OCI-M1 (cell line): ENCODE data around the gene GHDC.
"Not testable (repeated sequence)": the region's sequence is repeated elsewhere in the genome, so short reads cannot be mapped to it uniquely, and the experiment has no call there.

ENCODE experiments used
- DNase-seq: peaks from one replicate; lab custom pipeline; 2025; lab: John Stamatoyannopoulos, UW

The GHDC gene

DNA sequence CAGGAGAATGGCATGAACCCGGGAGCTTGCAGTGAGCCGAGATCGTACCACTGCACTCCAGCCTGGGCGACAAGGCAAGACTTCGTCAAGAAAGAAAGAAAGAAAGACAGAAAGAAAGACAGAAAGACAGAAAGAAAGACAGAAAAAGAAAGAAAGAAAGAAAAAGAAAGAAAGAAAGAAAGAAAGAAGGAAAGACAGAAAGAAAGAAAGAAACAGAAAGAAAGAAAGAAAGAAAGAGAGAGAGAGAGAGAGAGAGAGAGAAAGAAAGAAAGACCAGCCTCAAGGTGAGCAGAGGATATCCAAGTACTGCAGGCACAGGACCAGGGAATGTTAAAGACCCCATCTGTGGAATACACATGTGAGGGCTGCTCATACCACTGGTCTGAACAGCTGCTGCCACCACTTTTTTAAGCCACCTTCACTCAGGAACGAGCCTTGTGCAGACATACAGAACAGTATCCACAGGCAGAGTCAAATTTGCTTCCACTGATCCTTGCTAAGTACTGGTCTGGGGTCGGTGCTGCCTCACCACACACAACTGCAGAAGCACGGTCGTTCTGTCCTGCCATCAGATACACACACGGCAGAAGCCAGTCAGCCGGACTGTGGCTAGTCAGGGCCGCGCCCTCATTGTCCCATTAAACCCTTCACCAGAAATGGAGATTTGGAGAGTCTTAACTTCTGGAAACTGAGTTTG is 47.2 kb downstream of the GHDC start:
- no peak for DNase-seq

DNA sequence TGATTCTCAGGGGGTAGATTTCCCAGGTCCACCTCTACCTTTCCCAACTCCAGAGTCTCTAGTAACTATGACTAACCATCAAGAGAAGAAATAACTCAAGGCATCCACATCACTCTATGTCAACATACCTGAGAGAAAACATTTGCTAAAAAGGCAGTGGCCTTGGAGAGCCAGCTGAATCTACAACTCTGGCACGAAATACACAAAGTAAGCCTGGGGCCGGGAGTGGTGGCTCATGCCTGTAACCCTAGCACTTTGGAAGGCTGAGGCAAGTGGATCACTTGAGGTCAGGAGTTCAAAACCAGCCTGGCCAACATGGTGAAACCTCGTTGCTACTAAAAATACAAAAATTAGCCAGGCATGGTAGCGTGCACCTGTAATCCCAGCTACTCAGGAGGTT is 51.2 kb downstream of the GHDC start:
- DNase-seq: not testable (repeated sequence)

DNA sequence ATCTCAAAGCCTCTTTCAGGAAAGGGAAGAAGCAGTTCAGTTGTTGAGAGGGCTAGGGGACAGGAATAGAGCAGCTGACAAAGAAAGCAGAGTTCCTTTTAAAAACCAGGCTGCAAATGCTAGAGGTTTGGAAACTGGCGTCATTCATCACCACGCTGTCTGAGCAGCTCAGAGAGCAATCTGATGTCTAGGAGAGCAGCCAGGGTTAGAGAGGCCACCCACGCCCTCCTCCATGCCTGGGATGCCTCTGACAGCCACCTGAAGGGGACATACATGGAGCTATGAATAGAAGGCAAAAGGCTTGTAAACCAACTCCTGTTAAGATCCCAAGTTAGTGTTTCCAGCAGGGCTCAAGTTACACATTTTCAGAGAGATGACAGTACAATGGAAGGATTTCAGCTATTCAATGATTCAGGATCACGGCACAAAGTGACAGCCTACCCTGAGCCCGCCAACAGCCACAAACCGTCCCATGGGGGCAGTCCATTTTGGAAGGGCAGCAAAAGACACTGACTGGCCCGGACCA is 51.9 kb downstream of the GHDC start:
- no peak for DNase-seq

DNA sequence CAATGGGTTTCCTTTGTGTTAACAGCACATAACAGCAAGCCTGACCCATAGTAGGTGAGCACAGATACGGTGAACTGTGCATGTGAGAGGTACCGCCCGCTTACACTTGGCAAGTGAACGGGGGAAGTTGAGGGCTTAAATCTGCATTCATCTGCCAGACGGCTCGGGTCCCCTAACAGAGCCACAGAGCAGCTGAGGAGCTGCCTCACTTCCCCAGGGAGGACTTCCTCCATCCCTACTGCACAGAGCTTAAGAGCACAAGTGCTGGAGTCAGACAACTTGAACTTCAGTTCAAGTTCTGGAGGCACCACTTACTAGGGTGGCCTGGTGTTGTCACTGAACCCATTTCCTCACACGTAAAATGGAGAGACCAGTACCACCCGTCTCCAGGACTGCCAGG is 52.9 kb downstream of the GHDC start:
- DNase-seq: no peak

DNA sequence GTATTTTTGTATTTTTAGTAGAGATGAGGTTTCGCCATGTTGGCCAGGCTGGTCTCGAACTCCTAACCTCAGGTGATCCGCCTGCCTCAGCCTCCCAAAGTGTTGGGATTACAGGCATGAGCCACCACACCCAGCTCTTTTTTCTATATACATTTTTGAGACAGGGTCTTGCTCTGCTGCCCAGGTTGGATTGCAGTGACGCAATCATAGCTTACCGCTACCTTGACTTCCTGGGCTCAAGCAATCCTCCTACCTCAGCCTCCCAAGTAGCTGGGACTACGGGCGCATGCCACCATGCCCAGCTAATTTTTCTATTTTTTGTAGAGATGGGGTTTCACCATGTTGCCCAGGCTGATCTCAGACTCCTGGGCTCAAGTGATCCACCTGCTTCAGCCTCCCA is 53.6 kb downstream of the GHDC start:
- DNase-seq: not testable (repeated sequence)
